NCI-H1694 (cell line): Measurements from ENCODE around the gene HYPK.

Experiments used
- DNase-seq: peaks from one replicate; lab custom pipeline; 2025; lab: John Stamatoyannopoulos, UW

The HYPK gene

GRCh38 chr15:43851251-43851650 is 50.9 kb downstream of the HYPK start:
- no peak for DNase-seq

- no peak for DNase-seq
Measured at GRCh38 chr15:43852607-43853006, 52.2 kb downstream of the HYPK start.
